AG08396 (cell line): ENCODE measurements around the gene STAB2.

Experiments
- DNase-seq: peaks from one replicate; pipeline ENCODE4 v3.0.0; 2012; ENCODE audit warnings: low spot score, mixed read lengths

STAB2 gene

GRCh38 chr12:103588680-103589079 is 1.6 kb downstream of the STAB2 start:
- DNase-seq, result no peak

GRCh38 chr12:103589517-103589916 is 2.4 kb downstream of the STAB2 start:
- no peak for DNase-seq

GRCh38 chr12:103590271-103590670 is 3.2 kb downstream of the STAB2 start:
- no peak for DNase-seq

- no peak for DNase-seq
Observed at GRCh38 chr12:103596981-103597380, 9.9 kb downstream of the STAB2 start.

DNA sequence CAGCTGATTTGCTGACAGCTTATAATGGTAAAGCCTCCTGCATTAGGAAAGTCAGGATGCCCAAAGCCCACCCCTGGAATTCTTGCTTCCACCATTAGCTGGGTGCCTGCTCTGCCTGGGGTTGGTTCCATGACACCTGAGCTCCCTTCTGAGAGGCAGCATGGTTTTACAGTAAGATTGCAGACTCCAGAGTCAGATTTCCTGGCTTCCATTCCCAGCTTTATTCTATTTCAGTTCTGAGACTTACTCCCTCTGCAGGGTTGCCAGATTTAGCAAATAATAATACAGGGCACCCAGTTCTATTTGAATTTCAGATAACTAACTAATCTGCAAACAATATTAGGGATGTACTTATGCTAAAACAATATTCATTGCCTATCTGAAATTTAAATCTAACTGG is 12.2 kb downstream of the STAB2 start:
- no peak for DNase-seq

DNA sequence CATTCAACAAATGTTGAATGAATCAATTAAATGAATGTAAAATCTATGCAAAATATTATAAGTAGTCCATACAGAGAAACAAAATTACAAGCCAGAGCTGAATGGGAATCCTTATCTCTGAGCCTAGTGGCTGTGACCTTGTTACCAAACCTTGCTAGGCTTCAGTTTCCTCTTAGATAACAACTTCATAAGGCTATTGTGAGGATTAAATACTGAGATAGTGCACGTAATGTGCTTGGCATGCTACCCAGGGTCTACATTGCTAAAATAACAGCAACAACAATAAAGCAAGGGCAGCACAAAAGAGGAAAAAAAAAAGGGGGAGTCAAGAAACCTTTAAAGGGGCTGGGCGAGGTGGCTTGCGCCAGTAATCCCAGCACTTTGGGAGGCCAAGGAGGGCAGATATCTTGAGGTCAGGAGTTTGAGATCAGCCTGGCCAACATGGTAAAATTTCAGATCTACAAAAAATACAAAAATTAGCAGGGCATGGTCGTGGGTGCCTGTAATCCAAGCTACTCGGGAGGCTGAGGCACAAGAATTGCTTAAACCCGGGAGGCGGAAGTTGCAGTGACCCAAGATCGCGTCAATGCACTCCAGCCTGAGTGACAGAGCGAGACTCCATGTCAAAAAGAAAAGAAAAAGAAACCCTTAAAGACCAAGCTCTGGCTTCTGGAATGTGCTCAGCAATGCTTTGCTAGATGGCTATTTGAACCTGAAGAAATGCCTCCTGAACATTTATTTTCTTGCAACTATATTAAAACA is 14.1 kb downstream of the STAB2 start:
- DNase-seq, result no peak

DNA sequence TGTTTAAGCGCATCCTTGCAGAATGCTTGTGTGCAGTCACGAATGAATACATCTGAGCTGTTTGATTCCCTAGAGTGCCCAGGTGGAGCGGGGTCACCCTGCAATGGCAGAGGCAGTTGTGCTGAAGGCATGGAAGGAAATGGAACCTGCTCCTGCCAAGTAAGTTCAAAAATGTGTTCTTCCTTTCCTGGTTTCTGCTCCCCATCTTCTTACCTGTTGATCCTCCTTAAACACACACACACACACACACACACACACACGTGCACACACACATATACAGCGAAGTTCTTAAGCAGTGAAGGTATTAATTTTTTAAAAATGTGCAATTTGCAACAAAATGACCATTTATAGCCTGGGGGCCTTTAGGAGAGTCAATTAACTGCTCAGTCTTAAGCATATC is 33.3 kb downstream of the STAB2 start:
- DNase-seq, result no peak

DNA sequence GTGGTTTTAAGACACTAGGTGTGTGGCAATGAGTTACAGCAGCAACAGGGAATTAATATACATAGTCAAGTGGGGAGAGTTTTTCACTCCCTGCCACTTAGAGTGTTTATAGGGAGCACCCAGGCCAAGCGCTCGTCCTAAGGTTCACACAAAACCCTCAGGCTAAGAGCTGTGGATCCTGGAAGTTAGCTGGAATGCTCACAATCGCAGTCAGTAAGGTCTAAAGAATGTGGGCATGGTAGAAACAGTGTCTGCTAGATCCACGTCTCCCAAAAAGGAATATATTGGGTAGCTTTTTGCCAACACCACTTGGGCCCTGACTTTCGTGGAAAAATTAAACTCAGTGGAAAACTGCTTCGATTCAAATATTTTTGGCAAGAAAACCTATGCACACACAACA is 36.6 kb downstream of the STAB2 start:
- no peak for DNase-seq

DNA sequence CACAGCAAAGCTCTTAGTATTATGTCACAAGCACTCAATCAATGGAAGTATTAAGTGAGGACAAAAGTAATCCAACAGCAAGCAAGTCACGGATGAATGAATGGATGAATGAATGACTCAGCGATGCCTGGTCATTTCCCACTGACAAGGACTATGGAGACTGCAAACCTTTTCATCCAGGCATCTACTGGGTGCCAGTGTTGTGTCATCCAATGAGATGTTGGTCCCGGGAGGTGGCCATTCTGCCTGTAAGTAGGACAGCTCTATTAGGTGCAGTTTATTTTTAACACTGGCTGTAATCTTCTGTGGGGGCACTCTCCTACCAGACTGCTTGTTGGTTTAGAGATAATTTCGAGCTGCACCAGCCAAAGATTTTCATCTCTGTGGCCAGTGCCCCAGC is 39.4 kb downstream of the STAB2 start:
- DNase-seq, result no peak

- no peak for DNase-seq
Observed at GRCh38 chr12:103627189-103627855, 40.2 kb downstream of the STAB2 start.

GRCh38 chr12:103632554-103633216 is 45.6 kb downstream of the STAB2 start:
- peak; percentile 84 for DNase-seq

- DNase-seq, result no peak
Observed at GRCh38 chr12:103634732-103635131, 47.7 kb downstream of the STAB2 start.

GRCh38 chr12:103635419-103635818 is 48.3 kb downstream of the STAB2 start:
- no peak for DNase-seq

DNA sequence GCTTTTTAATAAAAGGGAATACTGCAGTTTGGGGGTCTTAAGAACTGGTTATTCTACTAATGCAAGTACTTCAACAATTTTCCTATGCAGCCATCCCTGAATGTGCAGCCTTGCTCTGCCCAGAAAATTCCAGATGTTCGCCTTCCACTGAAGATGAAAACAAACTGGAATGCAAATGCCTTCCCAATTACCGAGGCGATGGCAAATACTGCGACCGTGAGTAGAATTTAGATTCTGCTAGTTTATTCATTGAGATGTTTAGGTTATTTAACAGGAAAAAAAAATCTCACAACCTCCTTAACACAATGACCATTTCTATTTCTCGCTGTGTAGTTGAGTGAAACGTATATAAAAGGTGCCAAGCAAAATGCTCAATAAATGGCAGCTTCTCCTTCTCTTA is 49.9 kb downstream of the STAB2 start:
- no peak for DNase-seq

GRCh38 chr12:103637429-103637828 is 50.4 kb downstream of the STAB2 start:
- DNase-seq, result no peak

DNA sequence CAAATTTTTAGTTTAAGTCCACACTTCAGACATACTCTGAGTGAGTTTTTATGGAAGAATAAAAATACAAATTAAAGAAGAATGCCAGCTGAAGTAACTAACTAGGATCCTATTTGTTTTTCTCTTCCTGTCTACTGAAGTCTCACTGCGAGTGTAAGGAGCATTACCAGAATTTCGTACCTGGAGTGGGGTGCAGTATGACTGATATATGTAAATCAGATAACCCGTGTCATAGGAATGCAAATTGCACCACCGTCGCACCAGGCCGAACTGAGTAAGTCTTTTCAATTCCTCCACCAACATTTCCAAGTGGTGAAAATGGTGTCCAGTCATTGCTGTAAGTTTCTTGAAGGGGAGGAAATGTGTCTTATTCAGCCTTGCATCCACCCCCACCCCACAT is 52.9 kb downstream of the STAB2 start:
- DNase-seq, result no peak

DNA sequence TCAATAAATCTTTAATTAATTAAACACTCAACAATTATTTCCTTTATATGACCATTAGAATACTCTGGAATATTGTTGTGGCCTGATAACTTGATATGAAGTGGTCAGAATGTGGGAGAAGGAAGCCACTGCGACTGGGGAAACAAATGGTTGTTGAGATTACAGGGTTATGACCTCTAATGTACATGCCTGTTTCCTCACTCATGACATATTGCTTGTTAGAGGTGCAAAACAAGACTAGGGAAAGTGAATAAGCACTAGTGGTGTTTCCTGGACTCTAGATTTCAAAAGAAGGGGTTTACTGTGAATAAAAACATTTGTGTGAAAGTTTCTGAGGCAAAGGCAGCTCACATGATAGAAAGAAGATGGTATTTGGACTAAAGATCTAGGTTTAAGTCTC is 53.3 kb downstream of the STAB2 start:
- DNase-seq, result no peak

DNA sequence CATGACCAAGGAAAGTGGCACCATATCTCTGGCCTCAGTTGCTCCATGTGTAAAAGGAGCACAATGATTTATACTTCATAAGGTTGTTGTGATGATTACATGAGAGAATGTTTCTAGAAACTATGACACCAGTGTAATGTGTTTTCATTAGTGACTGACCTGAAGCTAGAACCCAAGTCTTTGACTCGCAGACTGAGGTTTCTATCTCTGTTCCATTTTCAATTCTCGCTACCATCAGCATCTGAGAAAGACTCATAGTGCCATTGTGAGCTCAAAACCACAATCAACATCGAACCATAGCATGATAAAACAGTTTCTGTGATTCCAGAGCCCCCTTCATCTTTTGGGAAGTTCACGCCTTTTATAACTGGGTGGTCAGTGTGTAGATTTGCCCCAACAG is 53.8 kb downstream of the STAB2 start:
- DNase-seq, result no peak

DNA sequence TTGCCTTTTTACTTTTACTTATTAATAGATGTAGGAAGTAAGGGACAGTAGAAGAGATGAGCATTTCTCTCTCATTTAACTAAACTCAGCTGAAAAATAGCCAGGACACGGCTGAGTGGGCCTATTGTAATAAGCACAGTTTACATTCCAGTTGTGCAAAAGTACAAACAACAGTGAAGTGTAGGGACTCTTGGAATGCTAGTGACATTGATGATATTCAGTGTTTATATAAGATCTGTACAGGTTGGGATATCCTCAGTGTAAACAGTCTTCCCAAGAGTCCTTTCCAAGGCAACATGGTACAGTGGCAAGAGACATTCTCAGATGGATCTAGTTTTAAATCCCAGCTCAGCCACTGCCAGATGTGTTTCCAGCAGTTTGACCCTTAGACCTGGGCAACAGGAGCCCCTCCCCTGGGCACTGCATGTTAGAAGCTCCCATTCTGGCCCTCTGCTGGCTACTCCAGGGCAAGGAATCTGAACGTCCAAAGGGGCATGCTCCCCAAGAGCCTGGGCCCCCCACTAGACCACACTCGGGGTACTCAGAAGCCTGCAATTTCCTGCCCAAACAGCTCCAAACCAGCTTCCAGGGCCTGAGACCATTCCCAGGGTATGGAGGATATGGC is 55.3 kb downstream of the STAB2 start:
- no peak for DNase-seq

GRCh38 chr12:103645202-103645601 is 58.1 kb downstream of the STAB2 start:
- DNase-seq, result no peak

DNA sequence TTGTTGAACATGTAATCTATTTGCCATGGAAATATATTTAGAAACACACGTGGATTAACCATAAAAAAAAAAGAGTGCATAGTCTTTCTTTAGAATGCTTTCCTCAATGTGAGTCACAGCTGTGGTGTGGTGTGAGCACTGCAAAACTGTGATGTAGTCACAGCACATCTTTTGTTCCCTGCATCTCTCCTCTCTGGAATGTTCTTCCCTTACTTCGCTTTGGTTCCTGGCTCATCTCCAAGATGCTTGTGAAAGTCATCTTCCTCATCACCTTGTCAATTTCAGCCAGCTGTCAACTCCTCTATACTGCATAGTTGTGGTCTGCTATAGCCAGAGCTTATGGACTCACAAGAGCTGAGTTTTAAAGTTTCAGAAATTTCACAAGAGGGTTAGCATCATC is 60.2 kb downstream of the STAB2 start:
- DNase-seq, result peak; percentile 31

DNA sequence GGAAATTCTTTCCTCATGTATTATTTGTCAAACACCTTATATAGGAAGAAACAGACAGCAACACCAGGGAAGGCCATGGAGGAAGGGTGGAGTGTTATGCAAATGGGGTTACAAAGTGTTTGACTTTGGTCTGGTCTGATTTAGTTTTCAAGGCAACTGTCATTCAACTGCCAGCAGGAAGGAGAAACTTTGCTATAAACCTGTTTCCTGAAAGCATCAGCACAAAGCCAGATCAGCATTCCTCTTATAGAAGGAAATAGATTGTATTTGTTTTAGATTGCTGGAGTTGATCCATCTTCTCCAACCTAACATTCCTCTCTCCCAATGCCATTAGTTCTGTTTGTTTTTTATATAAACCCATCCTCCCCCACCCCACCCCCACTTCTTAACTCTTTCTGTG is 65.7 kb downstream of the STAB2 start:
- no peak for DNase-seq
